Choroid plexus epithelial cell (primary cell): ENCODE data around the gene BCL6B.

Source experiments
- DNase-seq: peaks from one replicate; pipeline ENCODE4 v3.0.0-alpha.2; 2010; ENCODE audit warnings: low read depth
- H3K4me3 ChIP-seq: 2 replicates; pipeline ENCODE4 v1.5.1; 2011; ENCODE audit warnings: low read depth, mild to moderate bottlenecking, control low read depth, low read length, moderate library complexity
- TF ChIP-seq, protein P1 (sequence below): conservative IDR thresholded peaks from 2 replicates; pipeline ENCODE4 v1.5.1; 2011; ENCODE audit warnings: low read depth, mild to moderate bottlenecking, control low read depth, inconsistent platforms, low read length, moderate library complexity

BCL6B gene

DNA sequence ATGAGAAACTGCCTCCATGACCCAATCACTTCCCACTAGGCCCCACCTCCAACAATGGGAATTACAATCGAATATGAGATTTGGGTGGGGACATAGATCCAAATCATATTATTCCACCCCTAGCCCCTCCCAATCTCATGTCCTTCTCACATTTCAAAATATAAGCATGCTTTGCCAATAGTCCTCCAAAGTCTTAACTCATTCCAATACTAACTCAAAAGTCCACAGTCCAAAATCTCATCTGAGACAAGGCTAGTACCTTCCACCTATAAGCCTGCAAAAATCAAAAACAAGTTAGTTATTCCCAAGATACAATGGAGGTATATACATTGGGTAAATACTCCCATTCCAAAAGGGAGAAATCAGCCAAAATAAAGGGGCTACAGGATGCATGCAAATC, 44.3 kb downstream of the BCL6B start:
- TF ChIP-seq, protein P1, sequence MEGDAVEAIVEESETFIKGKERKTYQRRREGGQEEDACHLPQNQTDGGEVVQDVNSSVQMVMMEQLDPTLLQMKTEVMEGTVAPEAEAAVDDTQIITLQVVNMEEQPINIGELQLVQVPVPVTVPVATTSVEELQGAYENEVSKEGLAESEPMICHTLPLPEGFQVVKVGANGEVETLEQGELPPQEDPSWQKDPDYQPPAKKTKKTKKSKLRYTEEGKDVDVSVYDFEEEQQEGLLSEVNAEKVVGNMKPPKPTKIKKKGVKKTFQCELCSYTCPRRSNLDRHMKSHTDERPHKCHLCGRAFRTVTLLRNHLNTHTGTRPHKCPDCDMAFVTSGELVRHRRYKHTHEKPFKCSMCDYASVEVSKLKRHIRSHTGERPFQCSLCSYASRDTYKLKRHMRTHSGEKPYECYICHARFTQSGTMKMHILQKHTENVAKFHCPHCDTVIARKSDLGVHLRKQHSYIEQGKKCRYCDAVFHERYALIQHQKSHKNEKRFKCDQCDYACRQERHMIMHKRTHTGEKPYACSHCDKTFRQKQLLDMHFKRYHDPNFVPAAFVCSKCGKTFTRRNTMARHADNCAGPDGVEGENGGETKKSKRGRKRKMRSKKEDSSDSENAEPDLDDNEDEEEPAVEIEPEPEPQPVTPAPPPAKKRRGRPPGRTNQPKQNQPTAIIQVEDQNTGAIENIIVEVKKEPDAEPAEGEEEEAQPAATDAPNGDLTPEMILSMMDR: no peak
- H3K4me3 ChIP-seq: no peak overlapping the region
- no peak for DNase-seq

GRCh38 chr17:7068268-7068667, 45.4 kb downstream of the BCL6B start:
- H3K4me3 ChIP-seq: no peak overlapping the region
- no peak for DNase-seq
- TF ChIP-seq, protein P1: no peak

GRCh38 chr17:7070712-7071111, 47.9 kb downstream of the BCL6B start:
- TF ChIP-seq, protein P1: no peak
- H3K4me3 ChIP-seq: no peak overlapping the region
- DNase-seq: no peak

GRCh38 chr17:7072406-7072805, 49.6 kb downstream of the BCL6B start:
- H3K4me3 ChIP-seq: no peak overlapping the region
- TF ChIP-seq, protein P1: no peak
- DNase-seq: no peak

DNA sequence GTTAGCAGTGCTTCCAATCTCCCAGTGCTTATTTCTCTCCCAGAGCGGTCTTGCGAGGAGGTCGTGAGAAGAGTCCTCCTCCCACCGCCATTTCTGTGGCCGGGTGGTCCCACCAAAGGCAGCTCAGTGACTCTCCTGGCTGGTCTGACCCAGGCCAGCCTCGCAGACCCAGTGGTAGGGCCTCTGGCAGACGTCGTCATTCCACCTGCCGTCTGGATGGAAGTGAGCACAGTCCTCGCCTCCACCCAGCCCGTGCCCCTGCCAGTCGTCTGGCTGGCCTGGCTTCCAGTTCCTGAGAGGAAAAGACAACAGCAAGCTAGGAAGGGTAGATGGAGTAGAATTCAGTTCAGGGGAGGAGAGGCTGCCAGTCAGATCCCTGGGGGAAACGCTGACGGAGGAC, 52.1 kb downstream of the BCL6B start:
- H3K4me3 ChIP-seq: no peak overlapping the region
- no peak for DNase-seq
- TF ChIP-seq, protein P1: no peak

GRCh38 chr17:7077911-7078546, 55.2 kb downstream of the BCL6B start:
- TF ChIP-seq, protein P1: no peak
- no peak overlapping the region for H3K4me3 ChIP-seq
- no peak for DNase-seq

DNA sequence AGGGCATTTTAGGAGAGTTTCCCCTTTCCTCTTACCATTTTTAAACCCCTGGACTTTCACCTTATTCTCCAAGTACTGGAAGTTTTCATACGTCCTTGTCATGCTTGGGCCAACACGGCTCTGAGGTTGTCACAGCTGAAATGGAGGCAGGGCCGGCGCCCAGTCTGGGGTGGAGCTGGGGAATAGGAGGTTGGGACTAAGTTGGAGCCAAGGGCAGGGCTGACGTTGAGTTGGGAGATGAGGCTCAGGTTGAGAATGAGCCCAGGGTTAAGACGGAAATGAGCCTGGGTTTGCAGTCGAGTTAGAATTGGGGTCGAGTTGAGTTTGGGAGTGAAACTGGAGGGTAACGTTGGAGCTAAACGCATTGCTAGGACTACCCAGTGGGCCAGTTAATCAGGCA, 55.9 kb downstream of the BCL6B start:
- TF ChIP-seq, protein P1: no peak
- no peak overlapping the region for H3K4me3 ChIP-seq
- no peak for DNase-seq
